EH (cell line): ENCODE data around the gene STX2.
"Not testable (repeated sequence)": the region's sequence is repeated elsewhere in the genome, so short reads cannot be mapped to it uniquely, and the experiment has no call there.

Source experiments
- DNase-seq: peaks from one replicate; pipeline ENCODE4 v3.0.0-alpha.2; 2015; ENCODE audit warnings: low read depth

Gene STX2

DNA sequence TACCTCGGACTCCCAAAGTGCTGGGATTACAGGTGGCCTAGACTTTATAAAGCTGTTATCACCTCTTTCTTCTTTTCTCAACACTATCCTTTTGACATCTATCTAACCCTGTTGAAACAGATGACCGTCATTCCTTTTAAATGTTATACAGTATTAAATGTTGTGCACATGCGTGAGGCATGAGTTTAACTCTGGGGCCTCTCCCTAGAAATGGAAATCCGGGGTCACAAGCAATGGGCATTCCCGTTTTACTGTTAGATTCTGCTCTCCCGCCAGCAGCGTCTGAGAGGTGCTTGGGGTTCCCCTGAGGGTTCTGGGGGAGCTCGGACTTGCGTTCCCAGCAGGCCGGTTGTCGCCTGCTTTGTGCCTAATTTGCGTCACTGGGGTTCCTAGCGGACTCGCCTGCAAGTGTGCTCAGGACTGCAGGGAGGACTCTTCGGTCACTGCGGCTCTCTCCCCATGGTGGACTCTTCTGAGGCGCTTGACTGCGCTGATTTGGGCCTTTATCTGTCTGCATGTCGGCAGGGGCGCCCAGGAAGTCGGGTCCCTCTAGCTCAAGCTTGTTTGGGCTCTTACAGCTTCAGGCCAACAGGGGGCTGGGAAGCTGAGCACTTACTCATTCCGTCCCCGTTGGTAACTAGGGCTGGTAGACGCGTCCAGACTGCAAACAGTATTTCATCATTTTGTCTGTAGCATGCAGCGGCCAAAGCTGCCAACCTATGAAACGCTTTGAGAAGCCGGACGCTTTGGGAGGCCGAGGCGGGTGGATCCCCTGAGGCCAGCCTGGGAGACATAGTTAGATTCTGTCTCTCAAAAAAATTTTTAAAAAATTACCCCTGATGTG is 31.6 kb upstream of the STX2 start:
- peak; percentile 90 for DNase-seq

DNA sequence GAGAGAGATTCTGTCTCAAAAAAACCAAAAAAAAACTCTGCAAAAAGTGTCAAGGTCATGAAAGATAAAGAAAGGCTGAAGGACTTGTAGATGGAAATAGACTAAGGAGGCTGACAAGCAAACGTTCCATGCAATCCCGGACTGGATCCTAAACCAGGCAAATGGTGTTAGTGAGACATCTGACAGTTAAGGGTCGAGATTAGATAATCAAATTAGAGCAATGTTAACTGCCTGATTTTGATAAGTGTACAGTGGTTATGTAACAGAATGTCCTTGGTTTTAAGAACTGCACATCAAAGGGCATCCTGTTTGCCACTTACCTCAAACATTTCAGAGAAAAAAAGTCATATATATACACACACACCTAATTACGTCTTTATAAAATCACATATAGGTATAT is 29.4 kb upstream of the STX2 start:
- no peak for DNase-seq

DNA sequence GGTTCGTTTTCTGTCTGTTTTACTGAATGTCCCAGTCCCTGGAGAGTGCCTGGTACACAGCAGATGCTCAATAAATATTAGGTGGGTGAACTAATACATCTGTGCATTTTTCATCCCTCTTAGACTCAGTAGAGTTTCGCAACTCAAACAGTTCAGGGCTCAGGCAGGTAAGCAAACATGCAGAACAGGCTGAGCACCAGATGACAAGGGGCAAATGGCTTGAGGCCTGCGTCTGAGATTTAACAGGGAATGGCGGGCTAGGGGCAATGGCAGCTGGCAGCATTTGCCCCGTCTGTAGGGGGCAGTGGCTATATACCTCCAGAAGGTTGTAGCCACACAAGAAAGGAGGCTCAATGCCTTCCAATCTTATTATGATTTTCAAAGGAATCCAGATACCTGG is 24.2 kb upstream of the STX2 start:
- DNase-seq, result no peak

DNA sequence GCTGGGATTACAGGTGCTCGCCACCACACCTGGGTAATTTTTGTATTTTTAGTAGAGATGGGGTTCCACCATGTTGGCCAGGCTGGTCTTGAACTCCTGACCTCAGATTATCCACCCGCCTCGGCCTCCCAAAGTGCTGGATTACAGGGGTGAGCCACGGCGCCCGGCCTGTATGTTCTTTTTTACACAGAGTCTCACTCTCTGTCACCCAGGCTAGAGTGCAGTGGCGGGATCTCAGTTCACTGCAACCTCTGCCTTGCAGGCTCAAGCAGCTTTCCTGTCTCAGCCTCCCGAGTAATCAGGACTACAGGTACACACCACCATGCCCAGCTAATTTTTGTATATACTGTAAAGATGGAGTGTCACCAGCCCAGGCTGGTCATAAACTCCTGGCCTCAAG is 23.7 kb upstream of the STX2 start:
- not testable (repeated sequence) for DNase-seq

DNA sequence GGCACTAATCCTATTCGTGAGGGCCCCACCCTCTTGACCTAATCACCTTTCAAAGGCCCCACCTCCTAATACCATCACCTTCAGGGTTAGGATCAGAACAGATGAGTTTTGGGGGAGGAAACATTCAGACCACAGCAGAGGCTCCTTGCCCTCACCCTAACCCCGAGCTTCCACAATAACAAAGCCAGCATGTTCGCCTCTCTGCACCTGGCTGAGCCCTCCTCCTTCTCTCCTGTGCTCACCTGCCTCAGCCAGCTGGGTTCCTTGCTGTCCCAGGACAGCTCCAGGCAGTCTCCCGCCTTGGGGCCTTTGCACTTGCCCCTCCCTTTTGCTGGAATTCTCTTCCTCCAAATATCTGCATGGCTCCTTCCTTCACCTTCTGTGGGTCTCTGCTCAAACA is 23.1 kb upstream of the STX2 start:
- DNase-seq, result no peak

DNA sequence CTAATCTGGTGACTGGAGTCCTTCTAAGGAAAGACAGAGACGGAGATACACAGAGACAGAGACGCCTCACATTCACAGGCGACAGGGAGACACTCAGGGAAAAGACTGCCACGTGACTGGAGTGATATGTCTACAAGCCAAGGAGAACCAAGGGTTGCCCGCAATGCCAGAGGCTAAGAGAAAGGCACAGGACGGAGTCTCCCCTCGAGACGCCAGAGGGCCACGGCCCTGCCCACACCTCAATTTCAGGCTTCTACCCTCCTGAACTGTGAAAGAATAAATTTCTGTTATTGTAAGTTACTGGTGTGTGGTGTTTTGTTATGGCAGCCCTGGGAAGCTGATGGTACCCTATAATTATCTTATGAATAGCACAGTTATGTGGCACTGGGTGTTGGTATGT is 21.3 kb upstream of the STX2 start:
- no peak for DNase-seq

DNA sequence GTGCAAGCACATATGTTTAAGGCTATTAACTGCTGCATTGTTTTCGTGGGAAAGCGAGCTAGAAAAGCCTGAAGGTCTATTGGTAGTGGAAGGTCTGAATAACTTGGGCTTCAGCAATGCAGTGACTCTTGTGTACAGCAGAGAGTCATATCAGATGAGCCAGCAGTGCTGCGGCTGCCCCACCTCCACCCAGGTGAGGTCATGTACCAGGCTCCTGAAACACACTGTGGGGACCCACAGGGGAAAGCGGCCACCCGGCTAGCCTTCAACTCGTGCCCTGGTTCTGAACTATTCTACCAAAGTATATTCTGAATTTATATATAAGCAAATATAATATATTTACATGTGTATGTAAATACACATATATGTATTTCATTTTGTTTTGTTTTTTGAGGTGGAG is 20.1 kb upstream of the STX2 start:
- no peak for DNase-seq

DNA sequence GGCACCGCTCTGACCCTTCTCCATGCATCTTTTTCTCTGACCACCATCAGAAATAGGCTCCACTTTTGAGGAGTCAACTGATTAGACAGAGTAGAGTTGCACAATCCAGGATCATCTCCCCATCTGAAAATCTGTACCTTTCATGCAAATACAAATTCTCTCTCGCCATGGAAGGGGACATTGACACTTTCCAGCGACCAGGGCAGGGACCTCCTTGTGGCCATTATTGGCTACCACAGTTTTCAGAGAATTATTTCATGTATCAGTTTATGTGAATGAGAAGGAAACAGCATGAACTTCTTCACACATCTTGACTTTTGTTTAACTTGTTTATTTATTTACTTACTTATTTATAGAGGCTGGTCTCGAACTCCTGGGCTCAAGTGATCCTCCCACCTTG is 19.0 kb upstream of the STX2 start:
- no peak for DNase-seq

DNA sequence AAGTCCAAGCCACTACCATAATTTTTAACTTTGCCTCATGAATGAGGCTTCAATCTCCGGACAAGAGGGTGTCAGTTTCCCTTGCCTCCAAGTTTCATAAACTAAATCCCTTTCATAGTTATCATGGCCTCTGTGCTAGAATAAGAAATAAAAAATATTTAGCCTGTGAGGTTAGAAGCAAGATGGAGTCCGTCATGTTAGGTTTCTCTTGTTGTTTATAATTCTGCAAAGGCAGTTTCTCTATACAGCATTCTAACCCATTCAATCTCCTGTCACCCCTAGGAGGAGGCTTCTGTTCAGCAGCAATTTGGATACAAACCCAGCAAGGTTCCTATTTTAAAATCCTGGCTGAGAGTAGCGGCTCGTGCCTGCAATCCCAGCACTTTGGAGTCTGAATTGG is 17.0 kb upstream of the STX2 start:
- no peak for DNase-seq

DNA sequence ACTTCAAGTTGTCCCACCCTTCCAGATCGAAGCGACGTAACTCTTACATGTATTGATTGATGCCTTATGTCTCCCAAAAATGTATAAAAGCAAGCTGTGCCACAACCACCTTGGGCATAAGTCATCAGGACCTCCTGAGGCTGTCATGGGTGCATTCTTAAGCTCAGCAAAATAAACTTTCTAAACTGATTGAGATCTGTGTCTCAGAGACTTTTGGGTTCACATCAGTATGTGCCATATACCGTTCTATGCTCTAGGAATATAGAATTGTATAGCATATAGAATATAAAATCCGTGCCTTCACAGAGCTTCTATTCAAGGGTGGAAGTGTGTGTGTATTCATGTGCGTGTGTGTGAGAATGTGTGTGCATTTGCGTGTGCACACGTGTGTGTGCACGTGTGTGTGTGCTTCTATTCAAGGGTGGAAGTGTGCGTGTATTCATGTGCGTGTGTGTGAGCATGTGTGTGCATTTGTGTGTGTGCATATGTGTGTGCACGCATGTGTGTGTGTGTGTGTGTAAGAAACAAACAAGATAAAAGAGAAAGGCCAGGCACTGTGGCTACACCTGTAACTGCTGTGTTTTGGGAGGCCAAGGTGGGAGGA is 11.5 kb upstream of the STX2 start:
- DNase-seq, result no peak

DNA sequence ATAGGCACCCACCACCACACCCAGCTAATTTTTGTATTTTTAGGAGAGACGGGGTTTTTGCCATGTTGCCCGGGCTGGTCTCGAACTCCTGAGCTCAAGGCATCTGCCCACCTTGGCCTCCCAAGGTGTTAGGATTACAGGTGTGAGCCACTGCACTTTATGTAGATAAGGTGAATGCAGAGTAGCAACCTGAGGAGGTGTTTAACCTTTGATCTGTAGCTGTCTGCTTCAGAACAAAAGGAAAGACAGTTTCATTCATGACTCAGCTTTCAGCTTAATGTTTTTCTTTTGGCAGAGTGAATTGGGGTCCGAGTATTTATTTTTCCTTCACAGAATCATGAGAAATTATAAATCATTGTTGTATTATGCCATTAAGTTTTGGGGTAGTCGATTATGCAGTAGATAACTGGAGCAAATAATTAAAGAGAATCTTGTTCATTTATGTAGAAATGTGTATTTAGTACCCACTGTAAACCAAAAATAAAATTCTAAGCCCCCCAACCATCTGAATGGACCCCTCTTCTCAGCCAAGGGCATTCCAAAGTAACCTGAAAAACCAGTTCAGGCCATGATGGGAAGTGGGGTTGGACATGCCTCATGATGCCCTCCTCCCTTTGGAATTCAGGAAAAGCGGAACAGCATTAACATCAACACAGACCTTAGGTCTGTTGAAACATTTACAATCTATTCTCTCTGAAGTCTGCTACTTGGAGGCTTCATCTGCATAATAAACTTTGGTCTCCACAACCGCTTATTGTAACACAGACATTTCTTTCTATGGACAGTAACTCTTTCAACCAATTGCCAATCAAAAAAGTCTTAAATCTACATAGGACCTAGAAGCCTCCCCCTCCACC is 10.7 kb upstream of the STX2 start:
- no peak for DNase-seq

DNA sequence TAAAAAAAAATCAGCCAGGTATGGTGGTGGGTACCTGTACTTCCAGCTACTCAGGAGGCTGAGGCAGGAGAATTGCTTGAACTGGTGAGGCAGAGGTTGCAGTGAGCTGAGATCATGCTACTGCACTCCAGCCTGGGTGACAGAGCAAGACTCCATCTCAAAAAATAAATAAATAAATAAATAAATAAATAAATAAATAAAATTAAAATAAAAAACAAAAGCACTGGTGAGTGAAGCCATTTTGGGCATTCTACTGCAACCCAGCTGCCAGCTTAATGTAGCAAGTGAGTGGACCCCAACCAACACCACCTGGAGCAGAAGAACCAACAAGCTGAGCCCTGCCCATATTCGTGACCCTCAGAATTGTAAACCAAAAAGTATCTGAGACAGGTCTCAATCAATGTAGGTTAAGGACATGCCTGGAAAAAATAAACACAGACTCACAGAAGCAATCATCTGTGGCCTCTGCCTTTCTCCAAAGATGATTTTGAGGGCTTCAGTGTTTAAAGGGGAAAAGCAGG is 9.8 kb upstream of the STX2 start:
- not testable (repeated sequence) for DNase-seq

DNA sequence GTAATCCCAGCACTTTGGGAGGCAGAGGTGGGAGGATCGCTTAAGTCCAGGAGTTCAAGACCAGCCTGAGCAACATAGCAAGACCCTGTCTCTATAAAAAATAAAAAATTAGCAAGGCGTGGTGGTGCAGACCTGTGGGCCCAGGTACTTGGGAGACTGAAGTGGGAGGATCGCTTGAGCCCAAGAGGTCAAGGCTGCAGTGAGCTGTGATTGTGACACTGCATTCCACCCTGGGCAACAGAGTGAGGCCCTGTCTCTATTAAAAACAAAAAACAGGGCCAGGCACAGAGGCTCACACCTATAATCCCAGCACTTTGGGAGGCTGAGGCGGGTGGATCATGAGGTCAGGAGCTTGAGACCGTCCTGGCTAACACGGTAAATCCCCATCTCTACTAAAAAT is 9.1 kb upstream of the STX2 start:
- DNase-seq, result not testable (repeated sequence)

DNA sequence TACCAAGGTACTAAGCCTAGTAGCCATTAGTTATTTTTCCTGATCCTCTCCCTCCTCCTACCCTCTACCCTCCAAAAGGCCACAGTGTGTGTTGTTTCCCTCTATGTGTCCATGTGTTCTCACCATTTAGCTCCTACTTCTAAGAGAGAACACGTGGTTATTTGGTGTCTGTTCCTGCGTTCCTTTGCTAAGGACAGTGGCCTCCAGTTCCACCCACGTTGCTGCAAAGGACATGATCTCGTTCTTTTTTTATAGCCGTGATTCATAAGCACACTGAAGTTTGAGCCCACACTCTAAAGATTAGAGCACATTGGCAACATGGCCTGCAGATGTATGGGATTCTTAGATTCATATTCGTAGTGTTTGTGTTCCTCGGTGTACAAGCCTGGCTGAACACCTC is 8.1 kb upstream of the STX2 start:
- DNase-seq, result peak; percentile 60

DNA sequence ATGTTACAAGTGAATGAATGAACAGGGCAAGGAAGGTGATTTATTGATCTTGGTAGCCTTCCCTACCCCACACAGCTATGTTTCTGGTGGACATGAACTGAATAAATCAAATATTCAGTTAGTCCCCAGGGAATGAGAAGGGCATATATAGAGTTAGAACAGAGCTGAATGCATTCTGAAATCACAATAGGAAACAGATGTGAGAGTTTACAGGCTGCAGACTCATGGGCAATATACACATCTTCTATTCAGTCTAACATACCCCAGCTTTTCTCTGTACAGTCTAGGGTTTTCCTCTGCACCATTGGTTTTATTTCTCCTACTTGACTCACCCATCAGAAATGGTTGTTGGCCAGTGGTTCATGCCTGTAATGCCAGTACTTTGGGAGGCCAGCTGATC is 7.3 kb upstream of the STX2 start:
- DNase-seq, result peak; percentile 51

DNA sequence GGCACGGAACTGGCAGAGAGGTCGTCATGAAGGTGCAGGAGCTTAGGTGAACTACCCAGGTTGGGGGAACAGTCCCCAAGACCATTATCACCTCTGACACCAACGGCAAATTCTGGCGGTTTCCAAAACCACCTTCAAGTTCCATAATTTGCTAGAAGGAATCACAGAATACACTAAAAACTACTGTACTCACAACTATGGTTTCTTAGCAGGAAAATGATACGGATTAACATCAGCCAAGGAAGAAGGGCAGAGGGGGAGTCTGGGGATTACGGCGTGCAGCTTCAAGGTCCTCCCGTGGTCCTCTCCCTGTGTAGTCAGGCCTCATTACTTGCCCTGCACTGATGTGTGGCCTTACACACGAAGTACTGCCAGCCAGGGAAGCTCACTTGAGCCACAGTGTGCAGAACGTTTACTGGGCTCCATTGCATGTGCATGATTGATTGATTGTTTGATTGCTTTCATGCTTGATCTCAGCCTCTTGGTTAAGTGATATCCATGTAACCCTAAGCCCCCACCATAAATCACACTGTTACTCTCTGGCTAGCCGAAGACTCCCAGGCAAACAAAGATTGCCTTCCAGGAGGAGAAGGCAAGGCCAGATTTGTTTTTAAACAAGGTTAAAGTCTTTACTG is 837 bp upstream of the STX2 start:
- DNase-seq, result no peak

DNA sequence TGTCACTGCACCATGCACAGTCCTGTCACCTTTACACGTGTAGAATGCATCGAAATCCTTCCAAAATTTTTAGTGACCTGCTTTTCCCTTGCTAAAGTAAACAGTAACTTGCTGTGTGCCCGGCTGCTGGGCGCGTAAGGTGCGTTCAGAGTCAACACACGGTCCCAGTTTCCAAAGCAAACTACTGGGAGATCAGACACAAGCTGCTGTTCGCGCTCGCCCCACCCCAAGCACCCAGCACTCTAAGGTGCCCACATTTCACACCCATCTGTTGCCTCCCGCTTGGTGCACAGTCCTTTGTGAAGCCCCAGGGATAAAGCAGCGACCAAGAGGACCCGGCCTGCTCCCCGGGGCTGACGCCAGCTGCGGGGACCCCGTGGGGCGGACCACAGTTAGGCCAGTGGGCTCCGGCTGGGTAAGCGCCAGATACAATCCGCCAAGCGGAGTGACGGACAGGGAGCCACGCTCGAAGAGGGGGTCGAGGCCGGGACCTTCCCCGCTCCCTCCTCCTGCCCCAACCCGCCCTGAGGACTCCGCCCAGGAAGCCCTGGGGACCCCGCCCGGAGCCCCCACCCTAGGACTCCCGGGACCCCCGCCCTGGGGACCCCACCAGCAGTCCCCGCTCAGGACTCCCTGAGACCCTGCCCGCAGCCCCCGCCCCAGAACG is 633 bp downstream of the STX2 start:
- DNase-seq, result peak; percentile 40

DNA sequence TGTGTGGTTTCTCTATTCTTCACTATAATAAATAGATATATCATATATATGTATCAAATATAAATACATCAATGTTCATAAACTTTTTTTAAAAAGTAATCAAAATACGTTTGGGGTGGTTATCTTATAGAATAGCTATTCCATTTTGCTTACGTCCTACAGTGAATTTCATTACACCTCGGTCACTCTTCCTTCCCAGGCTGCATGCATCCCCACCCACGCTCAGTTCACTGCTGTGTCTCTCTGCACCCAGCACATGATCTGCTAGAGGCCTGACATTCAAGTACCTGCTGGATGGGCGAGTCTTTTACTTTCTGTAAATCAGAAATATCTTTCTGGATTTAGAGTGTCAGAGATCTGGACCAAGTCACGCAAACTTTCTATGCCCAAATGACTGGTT is 3.6 kb downstream of the STX2 start:
- DNase-seq, result no peak

DNA sequence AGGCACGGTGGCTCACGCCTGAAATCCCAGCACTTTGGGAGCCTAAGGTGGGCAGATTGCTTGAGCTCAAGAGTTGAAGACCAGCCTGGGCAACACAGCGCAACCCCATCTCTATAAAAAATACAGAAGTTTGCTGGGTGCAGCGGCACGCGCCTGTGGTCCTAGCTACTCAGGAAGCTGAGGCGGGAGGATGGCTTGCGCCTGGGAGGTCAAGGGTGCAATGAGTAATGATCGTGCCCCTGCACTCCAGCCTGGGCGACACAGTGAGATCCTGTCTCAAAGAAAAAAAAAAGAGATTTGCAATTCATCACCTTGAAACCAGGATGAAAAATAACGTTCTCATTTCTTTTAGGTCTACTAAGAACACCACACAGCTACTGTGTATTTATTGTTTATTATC is 4.0 kb downstream of the STX2 start:
- no peak for DNase-seq

DNA sequence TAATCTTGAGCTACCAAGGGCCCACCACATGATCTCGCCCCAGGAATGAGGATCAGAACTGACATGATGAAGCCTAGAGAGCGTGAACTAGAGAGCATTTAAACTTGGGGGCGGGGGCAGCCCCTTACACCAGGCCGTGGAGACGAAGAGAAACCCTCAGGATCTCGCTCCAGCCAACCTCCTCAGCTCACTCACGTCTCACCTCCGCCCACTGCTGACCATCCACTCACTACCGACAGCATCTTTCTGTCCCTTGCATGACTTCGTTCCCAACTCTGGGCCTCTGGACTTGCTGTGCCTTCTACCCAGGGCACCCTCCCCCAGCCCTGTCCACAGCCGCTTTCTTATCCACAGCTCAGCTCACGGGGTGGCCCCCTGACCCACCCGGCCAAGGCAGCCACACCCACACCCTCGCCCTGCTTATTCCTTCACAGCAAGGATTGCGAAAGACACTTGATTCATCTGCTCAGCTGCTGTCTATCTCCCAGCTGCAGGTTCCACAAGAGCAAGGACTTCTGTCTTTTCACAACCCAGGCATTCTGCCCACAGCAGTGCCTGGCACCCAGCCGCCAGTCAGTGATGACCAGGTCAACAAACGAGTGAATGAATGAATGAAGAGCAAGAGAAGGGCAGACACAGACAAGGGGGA is 6.4 kb downstream of the STX2 start:
- peak; percentile 60 for DNase-seq

DNA sequence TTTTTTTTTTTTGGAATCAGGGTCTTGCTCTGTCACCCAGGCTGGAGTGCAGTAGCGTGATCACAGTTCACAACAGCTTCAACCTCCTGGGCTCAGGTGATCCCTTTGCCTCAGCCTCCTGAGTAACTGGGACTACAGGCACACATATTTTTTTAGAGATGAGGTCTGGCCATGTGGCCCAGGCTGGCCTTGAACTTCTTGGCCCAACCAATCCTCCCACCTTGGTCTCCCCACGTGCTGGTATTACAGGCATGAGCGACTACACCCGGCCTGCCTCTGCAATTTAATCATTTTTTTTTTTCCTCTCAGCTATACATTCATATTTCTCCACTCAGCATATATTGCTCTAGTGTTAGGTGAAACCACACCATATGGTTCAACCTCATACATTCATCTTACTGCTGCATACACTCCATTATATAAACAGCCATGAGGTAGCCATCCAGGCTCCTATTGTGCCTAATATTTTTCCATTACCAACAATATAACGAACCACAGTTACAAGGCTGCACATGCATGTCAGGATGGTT is 7.1 kb downstream of the STX2 start:
- no peak for DNase-seq
